ENCODE results near the gene PAFAH1B2.

Gene PAFAH1B2

GRCh38 chr11:117188620-117189081 lies 44.6 kb downstream of the PAFAH1B2 start:
- DNase-seq (ENCODE audit: low spot score) = no peak

GRCh38 chr11:117189191-117189940 lies 45.3 kb downstream of the PAFAH1B2 start:
- DNase-seq (ENCODE audit: low spot score) = no peak

- DNase-seq (ENCODE audit: low spot score) = no peak
Observed at GRCh38 chr11:117189941-117190544, 46.0 kb downstream of the PAFAH1B2 start.

- DNase-seq (ENCODE audit: low spot score) = no peak
Observed at GRCh38 chr11:117191680-117192400, 47.8 kb downstream of the PAFAH1B2 start.

- DNase-seq (ENCODE audit: low spot score) = no peak
Observed at GRCh38 chr11:117192401-117192875, 48.4 kb downstream of the PAFAH1B2 start.

GRCh38 chr11:117193130-117194020 lies 49.3 kb downstream of the PAFAH1B2 start:
- no peak for DNase-seq (ENCODE audit: low spot score)

GRCh38 chr11:117194267-117194666 lies 50.2 kb downstream of the PAFAH1B2 start:
- no peak for DNase-seq (ENCODE audit: low spot score)

- DNase-seq (ENCODE audit: low spot score) = no peak
Observed at GRCh38 chr11:117195258-117195657, 51.2 kb downstream of the PAFAH1B2 start.

GRCh38 chr11:117195761-117196160 lies 51.7 kb downstream of the PAFAH1B2 start:
- DNase-seq (ENCODE audit: low spot score) = no peak

GRCh38 chr11:117197006-117197405 lies 52.9 kb downstream of the PAFAH1B2 start:
- DNase-seq (ENCODE audit: low spot score) = no peak

- no peak for DNase-seq (ENCODE audit: low spot score)
Observed at GRCh38 chr11:117197516-117198456, 53.7 kb downstream of the PAFAH1B2 start.

- no peak for DNase-seq (ENCODE audit: low spot score)
Observed at GRCh38 chr11:117198613-117199012, 54.5 kb downstream of the PAFAH1B2 start.

GRCh38 chr11:117199053-117199915 lies 55.2 kb downstream of the PAFAH1B2 start, which contains the start of gene TAGLN:
Gene TAGLN (plus strand): TSS chr11:117199370. CDS start chr11:117203014, 3,644 bp downstream.
- DNase-seq (ENCODE audit: low spot score) = no peak

- no peak for DNase-seq (ENCODE audit: low spot score)
Observed at GRCh38 chr11:117199916-117200812, 56.1 kb downstream of the PAFAH1B2 start.

GRCh38 chr11:117200813-117201657 lies 56.9 kb downstream of the PAFAH1B2 start:
- no peak for DNase-seq (ENCODE audit: low spot score)

GRCh38 chr11:117201658-117202305 lies 57.7 kb downstream of the PAFAH1B2 start:
- no peak for DNase-seq (ENCODE audit: low spot score)

Data from COLO829 (cell line).